ENCODE measurements around the gene SMARCA4.

SMARCA4 gene

DNA sequence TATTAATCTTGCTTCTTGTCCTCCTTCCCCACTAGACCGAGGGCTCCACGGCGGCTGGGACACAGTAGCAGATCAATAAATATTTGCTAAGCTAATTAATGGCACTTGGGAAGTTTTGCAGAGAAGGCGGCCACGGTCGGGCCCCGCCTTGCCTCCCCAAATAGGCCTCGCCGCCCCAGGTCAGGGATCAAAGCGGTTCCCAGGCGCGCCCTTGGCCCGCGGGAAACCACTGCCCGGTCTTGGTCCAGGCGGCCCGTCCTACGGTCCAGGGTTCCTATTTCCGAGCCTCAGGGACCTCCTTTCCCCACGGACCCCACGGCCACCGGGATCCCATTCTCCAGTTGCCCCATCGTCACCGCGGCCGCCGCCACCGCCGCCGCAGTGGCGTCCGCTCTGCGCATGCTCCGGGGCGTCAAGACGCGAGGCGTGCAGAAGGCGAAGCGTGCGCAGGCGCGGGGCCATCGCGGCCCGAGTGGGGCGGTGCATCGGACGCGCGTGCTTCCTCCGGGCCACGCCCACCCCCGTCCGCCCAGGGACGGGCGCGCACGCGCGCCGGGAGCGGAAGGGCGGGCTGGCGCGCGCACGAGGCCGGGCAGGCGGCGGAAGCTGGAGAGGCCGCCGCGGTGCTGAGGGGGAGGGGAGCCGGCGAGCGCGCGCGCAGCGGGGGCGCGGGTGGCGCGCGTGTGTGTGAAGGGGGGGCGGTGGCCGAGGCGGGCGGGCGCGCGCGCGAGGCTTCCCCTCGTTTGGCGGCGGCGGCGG lies at the start of gene SMARCA4:
Gene SMARCA4, plus strand, starts transcription at position 717 of the 759 bp plus-strand sequence. CDS start 23,122 bp downstream, outside the sequence.
- DNase-seq (ENCODE audit: low read depth in 2 of 2), result peak; percentile 97 to 98

DNA sequence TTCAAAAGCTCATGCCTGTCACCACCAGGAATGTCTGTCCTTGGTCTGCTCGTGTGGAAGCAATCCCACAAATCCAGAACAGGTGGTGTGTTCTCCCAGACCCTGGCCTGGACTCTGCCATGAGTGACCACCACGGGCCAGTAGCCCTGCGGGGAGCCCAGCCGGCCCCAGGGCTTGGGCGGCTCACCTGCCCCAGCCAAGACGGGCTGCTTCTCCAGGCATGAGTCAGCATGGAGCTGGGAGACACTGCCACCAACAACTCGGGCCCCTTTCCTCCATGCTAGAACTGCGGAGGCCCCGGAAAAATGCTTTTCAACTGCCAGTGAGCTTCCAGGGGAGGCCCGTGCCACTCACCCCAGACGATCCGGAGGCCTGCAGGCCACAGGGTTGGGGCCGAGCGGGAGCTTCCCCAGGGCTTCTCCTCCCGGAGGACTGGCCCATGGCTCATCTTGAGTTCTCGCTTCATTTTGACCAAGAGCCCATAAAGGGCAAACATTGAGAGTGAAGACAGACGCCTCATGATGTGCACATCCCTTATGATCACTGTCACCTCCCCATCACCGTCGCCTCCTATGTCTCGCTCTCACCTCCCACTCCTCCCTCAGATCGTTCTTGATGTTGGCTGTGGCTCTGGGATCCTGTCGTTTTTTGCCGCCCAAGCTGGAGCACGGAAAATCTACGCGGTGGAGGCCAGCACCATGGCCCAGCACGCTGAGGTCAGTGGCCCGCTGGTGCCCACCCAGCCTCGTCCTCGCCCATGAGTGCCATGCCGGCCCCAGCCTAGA lies 49.1 kb upstream of the SMARCA4 start:
- DNase-seq (ENCODE audit: low read depth in 2 of 2), result no peak

DNA sequence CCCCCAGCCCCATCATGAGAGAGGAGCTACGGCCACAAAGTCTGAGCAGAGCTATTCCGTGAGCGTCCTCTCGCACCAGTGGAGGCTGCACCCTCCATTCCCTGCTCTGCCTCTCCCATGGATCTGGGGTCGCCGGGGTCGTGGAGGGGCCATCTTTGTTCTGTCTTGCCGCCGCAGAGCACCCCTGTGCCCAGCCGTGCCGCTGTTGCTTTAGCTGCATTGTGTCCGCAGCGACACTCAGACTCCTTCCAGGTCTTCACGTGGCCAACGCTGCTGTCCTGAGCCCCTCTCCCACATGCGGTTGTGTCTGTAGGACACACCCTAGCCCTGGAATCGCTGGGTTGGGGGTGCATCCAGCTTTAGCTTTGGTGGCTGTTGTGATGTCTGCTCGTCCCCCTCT lies 48.2 kb upstream of the SMARCA4 start:
- DNase-seq (ENCODE audit: low read depth in 2 of 2), result no peak

DNA sequence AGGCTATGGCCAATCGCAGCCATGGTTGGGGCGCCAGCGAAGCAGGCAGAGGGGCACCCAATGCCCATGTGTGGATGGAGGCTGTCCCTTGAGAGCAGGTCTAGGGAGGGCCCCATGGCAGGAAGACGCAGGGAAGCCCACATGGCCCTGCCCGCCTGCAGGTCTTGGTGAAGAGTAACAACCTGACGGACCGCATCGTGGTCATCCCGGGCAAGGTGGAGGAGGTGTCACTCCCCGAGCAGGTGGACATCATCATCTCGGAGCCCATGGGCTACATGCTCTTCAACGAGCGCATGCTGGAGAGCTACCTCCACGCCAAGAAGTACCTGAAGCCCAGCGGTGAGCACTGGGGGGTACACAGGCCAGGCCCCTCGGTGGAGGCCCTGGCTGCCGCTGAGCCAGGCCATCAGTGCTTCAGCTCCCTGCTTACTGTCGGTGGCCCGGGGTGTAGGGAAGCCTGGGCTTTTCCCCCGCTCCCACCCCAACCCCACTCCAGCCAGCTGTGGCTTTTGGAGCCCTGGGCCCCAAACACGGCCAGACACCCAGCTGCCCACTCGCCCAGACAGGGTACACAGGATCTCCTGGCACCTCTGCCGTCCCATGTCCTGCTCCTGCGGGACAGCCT lies 47.0 kb upstream of the SMARCA4 start:
- no peak for DNase-seq (ENCODE audit: low read depth in 2 of 2)

DNA sequence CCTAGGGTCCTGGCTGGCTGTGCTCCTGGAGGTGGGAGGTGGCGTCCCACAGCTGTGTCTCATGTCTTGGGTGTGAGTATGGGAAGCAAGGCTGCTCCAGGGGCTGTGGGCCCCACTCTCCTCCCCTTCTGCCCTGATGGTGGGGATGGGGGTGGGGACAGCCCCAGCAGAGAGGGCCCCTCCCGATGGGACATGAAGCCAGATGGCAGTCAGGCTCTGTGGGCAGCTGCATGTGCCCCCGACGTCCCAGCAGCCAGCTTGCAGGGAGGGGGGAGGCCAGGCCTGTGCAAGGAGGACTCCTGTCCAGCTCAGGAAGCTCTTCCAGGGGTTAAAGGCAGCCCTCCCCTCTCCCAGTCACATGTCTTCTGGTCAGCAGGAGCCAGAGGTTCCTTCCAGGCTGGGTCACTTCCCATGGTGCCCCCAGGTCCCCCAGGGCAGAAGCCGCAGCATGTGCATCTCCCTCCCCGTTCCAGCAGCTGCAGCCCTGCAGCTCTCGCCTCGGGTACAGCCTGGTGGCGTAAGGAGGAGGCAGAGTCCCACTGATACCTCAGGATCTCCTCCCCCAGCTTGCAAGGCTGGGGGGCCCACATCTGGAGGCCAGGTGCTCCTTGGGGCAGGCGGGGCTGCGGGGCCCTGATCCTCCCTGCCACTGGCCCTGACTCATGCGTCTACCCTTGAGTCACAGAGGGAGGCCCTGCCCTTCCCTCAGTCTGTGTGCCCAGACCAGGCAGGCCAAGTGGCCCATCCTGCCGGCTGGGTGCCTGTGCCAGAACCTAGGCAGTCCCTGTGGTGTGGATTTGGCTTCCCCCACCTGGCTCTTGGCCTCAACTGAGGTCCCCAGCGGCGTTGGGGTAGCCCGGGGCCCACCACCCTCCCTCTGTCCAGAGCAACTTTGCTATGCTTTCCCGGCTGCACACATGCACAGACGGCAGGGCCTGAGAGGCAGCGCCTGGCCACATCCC lies 45.4 kb upstream of the SMARCA4 start:
- no peak for DNase-seq (ENCODE audit: low read depth in 2 of 2)

DNA sequence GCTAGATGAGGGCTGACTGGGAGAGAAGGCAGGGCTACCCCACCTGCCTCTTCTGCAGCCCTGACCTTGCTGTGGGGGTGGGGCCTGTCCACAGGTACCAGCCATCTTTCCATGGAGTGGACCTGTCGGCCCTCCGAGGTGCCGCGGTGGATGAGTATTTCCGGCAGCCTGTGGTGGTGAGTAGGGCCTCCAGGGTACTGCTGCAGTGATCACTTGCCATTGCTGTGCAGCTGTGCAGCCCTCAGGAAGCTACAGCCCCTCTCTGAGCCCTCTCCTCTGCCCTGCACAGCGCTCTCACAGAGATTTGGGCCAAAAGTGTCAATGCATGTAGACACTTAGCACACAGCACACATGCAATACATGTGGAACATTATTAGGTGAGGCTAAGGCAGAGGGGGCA lies 44.2 kb upstream of the SMARCA4 start:
- DNase-seq (ENCODE audit: low read depth in 2 of 2), result no peak

DNA sequence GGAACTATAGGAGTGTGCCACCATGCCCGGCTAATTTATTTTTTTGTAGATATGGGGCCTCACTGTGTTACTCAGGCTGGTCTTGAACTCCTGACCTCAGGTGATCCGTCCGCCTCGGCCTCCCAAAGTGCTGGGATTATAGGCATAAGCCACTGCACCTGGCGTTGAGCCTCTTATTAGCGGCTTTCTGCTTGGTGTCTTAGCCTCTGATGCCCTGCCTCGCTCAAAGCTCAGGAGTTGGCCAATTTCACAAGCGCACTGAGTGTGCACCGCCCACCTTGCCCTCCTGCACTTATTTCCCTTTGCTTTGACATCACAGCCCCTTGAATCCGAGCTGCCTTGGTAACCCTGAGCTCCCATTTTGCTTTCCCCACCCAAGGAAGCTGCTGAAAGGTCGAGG lies 42.5 kb upstream of the SMARCA4 start:
- no peak for DNase-seq (ENCODE audit: low read depth in 2 of 2)

DNA sequence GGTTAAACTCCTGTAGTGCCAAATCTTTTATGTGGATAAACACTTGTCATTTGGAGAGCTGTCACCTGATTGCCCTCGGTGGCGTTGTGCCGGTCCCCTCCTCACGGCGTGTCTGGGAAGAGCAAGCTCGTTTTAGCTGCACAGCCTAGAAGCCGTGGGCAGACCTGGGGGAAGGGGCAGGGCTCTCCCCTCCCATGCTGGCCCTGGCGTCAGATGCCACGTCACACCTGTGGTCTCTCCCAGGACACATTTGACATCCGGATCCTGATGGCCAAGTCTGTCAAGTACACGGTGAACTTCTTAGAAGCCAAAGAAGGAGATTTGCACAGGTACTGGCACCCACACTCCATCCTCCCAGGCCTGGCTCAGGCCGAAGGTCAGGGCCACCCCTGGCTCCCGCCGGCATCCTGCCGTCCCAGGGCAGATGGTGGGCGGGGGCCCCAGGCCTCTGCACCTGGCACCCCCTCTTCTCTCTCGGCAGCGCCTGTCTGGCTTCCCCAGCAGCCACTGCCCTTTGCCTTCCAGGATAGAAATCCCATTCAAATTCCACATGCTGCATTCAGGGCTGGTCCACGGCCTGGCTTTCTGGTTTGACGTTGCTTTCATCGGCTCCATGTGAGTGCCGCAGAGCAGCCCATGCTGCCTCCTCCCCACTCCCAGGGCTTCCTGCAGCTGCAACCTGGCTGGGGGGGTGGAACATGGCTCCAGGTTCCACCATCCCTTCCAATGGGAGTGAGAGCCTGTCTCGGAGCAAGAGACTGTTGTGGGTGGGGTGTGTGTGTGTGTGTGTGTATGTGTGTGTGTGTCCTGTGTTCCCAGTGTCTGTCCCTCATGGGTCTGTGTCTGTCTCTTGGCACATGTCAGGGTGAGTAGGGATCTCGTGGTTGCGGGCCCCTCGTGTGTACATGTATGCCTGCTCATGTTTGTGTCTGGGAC lies 41.2 kb upstream of the SMARCA4 start:
- DNase-seq (ENCODE audit: low read depth in 2 of 2), result no peak

DNA sequence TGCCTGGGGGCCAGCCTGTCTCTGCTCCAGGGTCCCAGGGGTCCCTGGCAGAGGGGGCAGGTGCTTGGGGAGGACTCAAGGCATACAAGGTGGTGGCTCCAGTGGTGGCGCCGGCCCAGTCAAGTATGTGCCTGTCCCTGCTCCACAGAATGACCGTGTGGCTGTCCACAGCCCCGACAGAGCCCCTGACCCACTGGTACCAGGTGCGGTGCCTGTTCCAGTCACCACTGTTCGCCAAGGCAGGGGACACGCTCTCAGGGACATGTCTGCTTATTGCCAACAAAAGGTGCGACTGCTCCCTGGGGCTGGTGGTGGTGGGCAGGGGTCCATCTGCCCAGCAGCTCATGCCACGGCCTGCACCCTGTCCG lies 40.6 kb upstream of the SMARCA4 start:
- no peak for DNase-seq (ENCODE audit: low read depth in 2 of 2)

DNA sequence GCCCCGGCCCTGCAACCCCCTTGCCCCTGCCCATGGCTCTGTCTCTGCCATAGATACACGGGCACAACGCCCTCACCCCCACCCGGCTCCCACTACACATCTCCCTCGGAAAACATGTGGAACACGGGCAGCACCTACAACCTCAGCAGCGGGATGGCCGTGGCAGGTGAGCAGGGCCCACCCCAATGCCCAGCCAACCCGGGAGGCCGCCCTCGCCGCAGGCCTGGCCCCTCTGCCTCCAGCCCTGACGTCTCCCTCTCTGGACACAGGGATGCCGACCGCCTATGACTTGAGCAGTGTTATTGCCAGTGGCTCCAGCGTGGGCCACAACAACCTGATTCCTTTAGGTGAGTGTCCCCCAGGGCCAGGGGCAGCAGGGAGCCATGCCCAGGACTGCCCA lies 40.0 kb upstream of the SMARCA4 start:
- no peak for DNase-seq (ENCODE audit: low read depth in 2 of 2)

DNA sequence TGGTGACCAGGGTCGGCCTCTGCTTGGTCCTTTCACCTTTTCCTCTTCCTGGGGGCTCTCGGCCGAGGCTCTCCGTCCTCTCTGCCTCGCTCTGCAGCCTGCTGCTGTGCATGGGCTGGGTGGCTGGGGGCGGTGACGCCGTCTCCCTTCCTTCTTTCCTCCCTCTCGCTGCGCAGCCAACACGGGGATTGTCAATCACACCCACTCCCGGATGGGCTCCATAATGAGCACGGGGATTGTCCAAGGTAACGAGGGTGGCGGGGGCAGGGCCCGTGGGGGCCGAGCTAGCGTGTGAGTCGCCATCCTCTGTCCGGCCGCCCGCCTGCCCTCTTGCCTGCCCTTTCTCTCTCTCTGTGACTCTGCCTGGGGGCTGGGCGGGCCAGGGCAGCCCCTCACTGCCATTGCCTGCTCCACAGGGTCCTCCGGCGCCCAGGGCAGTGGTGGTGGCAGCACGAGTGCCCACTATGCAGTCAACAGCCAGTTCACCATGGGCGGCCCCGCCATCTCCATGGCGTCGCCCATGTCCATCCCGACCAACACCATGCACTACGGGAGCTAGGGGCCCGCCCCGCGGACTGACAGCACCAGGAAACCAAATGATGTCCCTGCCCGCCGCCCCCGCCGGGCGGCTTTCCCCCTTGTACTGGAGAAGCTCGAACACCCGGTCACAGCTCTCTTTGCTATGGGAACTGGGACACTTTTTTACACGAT lies 39.5 kb upstream of the SMARCA4 start:
- DNase-seq (ENCODE audit: low read depth in 2 of 2), result no peak

DNA sequence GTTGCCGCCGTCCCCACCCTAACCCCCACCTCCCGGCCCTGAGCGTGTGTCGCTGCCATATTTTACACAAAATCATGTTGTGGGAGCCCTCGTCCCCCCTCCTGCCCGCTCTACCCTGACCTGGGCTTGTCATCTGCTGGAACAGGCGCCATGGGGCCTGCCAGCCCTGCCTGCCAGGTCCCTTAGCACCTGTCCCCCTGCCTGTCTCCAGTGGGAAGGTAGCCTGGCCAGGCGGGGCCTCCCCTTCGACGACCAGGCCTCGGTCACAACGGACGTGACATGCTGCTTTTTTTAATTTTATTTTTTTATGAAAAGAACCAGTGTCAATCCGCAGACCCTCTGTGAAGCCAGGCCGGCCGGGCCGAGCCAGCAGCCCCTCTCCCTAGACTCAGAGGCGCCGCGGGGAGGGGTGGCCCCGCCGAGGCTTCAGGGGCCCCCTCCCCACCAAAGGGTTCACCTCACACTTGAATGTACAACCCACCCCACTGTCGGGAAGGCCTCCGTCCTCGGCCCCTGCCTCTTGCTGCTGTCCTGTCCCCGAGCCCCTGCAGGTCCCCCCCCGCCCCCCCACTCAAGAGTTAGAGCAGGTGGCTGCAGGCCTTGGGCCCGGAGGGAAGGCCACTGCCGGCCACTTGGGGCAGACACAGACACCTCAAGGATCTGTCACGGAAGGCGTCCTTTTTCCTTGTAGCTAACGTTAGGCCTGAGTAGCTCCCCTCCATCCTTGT lies 38.8 kb upstream of the SMARCA4 start:
- DNase-seq (ENCODE audit: low read depth in 2 of 2), result no peak

DNA sequence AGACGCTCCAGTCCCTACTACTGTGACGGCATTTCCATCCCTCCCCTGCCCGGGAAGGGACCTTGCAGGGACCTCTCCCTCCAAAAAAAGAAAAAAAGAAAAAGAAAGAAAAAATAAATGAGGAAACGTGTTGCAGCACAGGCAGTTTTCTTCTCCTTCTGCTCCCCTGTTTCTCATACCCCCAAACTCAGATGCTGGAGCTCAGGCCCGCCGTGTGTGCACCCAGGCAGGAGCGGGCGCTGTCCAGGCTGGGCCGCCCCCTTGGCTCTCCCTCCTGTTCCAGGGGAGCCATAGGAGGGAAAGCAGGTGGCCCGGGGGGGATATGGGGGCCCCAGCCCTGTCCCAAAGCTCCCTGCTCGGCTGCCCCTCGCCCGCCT lies 38.2 kb upstream of the SMARCA4 start:
- DNase-seq (ENCODE audit: low read depth in 2 of 2), result no peak

DNA sequence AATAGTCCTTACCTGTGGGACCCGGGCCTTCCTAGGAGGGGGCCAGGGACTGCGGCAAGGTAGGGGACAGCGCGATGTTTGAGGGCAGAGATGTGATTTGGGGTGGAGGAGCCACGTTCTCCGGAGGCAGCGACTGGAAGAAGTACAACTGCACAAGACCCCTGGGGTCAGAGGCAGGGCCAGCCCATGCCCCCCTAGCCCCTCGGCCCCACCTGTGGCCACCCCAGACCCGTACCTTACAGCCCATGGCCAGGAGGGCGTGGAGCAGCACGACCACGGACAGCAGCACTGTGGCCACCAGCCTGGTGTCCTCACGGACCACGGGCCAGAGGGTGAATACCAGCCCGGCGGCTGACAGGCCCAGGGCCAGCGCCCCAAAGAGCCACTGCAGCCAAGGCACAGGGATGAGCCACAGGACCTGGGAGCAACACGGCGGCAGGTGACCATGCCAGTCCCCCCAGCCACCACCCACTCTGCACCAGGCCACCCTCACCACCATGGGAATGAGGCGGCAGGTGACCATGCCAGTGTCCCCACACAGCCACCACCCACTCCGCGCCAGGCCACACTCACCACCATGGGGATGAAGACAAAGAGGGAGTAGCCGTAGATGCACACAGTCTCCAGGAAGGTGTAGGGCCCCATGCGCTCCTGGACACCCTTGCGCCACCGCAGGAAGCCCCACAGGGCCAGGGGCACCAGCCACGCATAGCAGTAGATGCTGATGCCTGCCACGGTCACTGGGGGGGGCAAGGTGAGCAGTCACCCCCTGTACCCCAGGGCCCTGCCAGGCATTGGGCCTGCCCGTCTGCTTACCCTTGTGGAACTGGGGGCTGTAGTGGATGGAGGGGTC lies 37.3 kb upstream of the SMARCA4 start:
- DNase-seq (ENCODE audit: low read depth in 2 of 2), result no peak

DNA sequence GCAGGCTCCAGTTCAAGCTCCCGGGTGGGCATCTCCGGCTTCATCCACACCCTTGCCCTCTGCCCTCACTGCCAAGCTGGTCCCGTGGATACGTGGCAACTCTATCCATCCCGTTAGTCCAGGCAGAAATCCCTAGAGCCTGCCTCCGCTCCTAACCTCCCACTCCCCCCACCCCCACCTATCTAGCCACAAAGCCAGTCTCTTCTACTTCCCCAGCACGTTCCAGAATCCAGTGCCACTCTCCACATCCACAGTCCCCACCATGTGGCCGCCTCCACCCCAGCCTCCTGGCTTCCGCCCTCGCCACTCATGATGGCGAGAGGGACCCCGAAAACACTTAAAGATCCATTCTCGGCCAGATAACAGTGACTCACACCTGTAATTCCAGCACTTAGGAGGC lies 36.2 kb upstream of the SMARCA4 start:
- no peak for DNase-seq (ENCODE audit: low read depth in 2 of 2)

DNA sequence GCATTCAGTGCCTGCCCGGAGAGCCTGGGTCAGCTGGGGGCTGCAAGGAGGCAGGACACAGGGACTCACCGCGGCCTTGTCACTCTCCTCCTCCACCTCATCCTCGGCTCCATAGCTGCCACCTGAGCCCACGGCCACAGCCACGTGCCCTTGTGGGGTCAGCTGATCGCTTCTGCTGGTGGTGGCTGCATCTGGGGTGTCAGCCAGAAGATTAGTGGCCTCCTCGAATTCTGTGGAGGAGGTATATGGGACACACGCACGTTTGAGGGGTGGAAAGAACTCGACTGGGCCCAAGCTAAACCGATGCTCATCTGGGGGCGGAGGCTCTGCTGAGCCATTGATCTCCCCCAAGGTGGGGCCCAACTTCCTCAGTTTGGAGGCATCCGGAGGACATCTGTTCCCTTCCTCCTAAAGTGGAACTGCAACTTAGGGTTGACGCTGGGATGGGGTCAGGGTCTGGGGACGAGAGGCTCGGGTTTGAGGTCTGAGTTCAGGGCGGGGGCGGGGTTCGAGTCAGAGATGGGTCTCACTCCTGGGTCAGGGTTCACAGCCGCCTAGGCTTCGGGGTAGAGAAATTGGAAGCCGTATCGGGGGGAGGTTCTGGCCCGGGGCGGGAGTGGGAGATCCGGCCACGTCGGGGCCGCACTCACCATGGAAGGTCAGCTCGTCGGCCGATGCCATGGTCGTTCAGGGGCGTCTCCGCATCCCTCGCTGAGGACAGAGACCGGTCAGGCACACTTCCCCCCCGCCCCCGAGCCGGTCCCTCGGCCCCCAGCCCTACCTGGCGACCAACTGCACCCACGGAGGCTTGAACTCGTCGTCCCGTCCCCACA lies 32.9 kb upstream of the SMARCA4 start:
- DNase-seq (ENCODE audit: low read depth in 2 of 2), result no peak

Data from stimulated activated CD8-positive, alpha-beta memory T cell treated with anti-CD3 and anti-CD28 coated beads, Interleukin-2, amount 100 ng/mL, for 1 hour (primary cell).